Uterus (tissue), 4 donors: ENCODE results near the gene HOMER2. TPM values are rescaled to one million over a fixed set of nuclear protein-coding genes. Genes with fewer than 3 reads are reported as not detected.
"Not testable (repeated sequence)": the region's sequence is repeated elsewhere in the genome, so short reads cannot be mapped to it uniquely, and the experiment has no call there.

Experiments used
- DNase-seq, 2 donors: peaks; one replicate each; pipeline ENCODE4 v3.0.0-alpha.2; 2019 to 2020
- H3K27ac ChIP-seq, 2 donors: fragments of 200-600 bp; sonication (generic); 1 replicate in 1 of 2; 2 replicates in 1 of 2; pipeline ENCODE4 v1.5.1; 2016 to 2018
- H3K27me3 ChIP-seq, 2 donors: fragments of 200-600 bp; sonication (generic); one replicate each; pipeline ENCODE4 v1.5.1; 2018 to 2019; ENCODE audit warnings: control low read depth in 1 of 2
- H3K36me3 ChIP-seq, 2 donors: fragments of 200-600 bp; sonication (generic); one replicate each; pipeline ENCODE4 v1.5.1; 2019; ENCODE audit warnings: control low read depth in 1 of 2
- H3K4me1 ChIP-seq, 2 donors: fragments of 200-600 bp; sonication (generic); one replicate each; pipeline ENCODE4 v1.5.1; 2018 to 2019; ENCODE audit warnings: control low read depth in 1 of 2
- H3K4me3 ChIP-seq, 2 donors: fragments of 200-600 bp; sonication (generic); 1 replicate in 1 of 2; 2 replicates in 1 of 2; pipeline ENCODE4 v1.5.1; 2018 to 2019; ENCODE audit warnings: mild to moderate bottlenecking in 1 of 2
- H3K9me3 ChIP-seq, 2 donors: fragments of 200-600 bp; sonication (generic); one replicate each; pipeline ENCODE4 v1.5.1; 2019; ENCODE audit warnings: control low read depth in 1 of 2
- CTCF ChIP-seq, 4 experiments: fragments of 200-600 bp in 2 of 4; fragments of 450-650 bp in 2 of 4; sonication (generic) in 2 of 4; IDR thresholded peaks; one replicate each; pipeline ENCODE4 v1.5.1; 2016 to 2019; ENCODE audit warnings: antibody characterized with exemption in 4 of 4, mild to moderate bottlenecking in 2 of 4, moderate library complexity in 1 of 4
- POLR2A ChIP-seq, 2 donors: fragments of 450-650 bp; IDR thresholded peaks; one replicate each; pipeline ENCODE4 v1.6.1; 2016; ENCODE audit warnings: antibody characterized with exemption in 2 of 2, mild to moderate bottlenecking in 1 of 2, moderate library complexity in 1 of 2
- intact Hi-C: fragments of 100-400 bp; cut with DNase I; formaldehyde crosslinking; loops from one replicate; pipeline ENCODE4 v1.15.1; 2023; ENCODE audit warnings: low total_unique reads
- total RNA-seq, 4 donors: library from RNA; depleted of rRNA in 3 of 4; stranded (reverse); fragments of >200 nt in 3 of 4; gene quantifications; one replicate each; pipeline versions ENCODE4 v1.1.0 to v1.2.4, GENCODE V29; 2014 to 2023
- donor health status: DM: yes; HTN: yes; CAD: no.

The HOMER2 gene
- total RNA-seq, 4 donors from 2014 or later, result 5.1 to 50.0 (median 10.6) TPM

- H3K4me3 ChIP-seq, result no peak overlapping the region
- no peaks in the 10 kb centered on the region for H3K9me3 ChIP-seq
- H3K36me3 ChIP-seq, result no peaks in the 10 kb centered on the region
- intact Hi-C loops, result no loop called here
- no peak overlapping the region for H3K27ac ChIP-seq
- no peak for DNase-seq
- no peaks in the 10 kb centered on the region for H3K4me1 ChIP-seq
- no peaks in the 10 kb centered on the region for H3K27me3 ChIP-seq
- TF ChIP-seq POLR2A (IDR thresholded peaks at IDR 0.05), result no peak
- TF ChIP-seq CTCF (IDR thresholded peaks at IDR 0.05), result no peak
Observed at GRCh38 chr15:82945326-82945725, 7.2 kb downstream of the HOMER2 start.

GRCh38 chr15:82944821-82945220, 7.7 kb downstream of the HOMER2 start:
- Histone ChIP-seq H3K4me1 (no peaks in the 10 kb centered on the region), H3K9me3 (no peaks in the 10 kb centered on the region), H3K4me3 (no peak overlapping the region), H3K27ac (no peak overlapping the region), H3K36me3 (no peaks in the 10 kb centered on the region), H3K27me3 (no peaks in the 10 kb centered on the region)
- DNase-seq, result no peak
- TF ChIP-seq CTCF (IDR thresholded peaks at IDR 0.05) (no peak), POLR2A (IDR thresholded peaks at IDR 0.05) (no peak)
- intact Hi-C loops, result no loop called here

- no peak for TF ChIP-seq POLR2A (IDR thresholded peaks at IDR 0.05)
- no peak for TF ChIP-seq CTCF (IDR thresholded peaks at IDR 0.05)
- no peaks in the 10 kb centered on the region for H3K4me1 ChIP-seq
- H3K9me3 ChIP-seq, result no peaks in the 10 kb centered on the region
- H3K36me3 ChIP-seq, result no peaks in the 10 kb centered on the region
- no peak overlapping the region for H3K4me3 ChIP-seq
- no peak overlapping the region for H3K27ac ChIP-seq
- no peaks in the 10 kb centered on the region for H3K27me3 ChIP-seq
- intact Hi-C loops, result no loop called here
- no peak for DNase-seq
Observed at GRCh38 chr15:82944056-82944455, 8.5 kb downstream of the HOMER2 start.

- intact Hi-C loops, result no loop called here
- no peak for DNase-seq
- TF ChIP-seq CTCF (IDR thresholded peaks at IDR 0.05) (no peak), POLR2A (IDR thresholded peaks at IDR 0.05) (no peak)
- no peak overlapping the region for H3K4me3 ChIP-seq
- H3K36me3 ChIP-seq, result no peaks in the 10 kb centered on the region
- H3K27me3 ChIP-seq, result no peaks in the 10 kb centered on the region
- no peaks in the 10 kb centered on the region for H3K4me1 ChIP-seq
- H3K9me3 ChIP-seq, result no peaks in the 10 kb centered on the region
- no peak overlapping the region for H3K27ac ChIP-seq
Observed at GRCh38 chr15:82943176-82943575, 9.3 kb downstream of the HOMER2 start.

GRCh38 chr15:82942691-82943090, 9.8 kb downstream of the HOMER2 start:
- no peak for DNase-seq
- TF ChIP-seq POLR2A (IDR thresholded peaks at IDR 0.05) (no peak), CTCF (IDR thresholded peaks at IDR 0.05) (no peak)
- H3K4me1 ChIP-seq, result no peaks in the 10 kb centered on the region
- no peak overlapping the region for H3K4me3 ChIP-seq
- H3K36me3 ChIP-seq, result no peaks in the 10 kb centered on the region
- no peak overlapping the region for H3K27ac ChIP-seq
- no peaks in the 10 kb centered on the region for H3K9me3 ChIP-seq
- intact Hi-C loops, result no loop called here
- H3K27me3 ChIP-seq, result no peaks in the 10 kb centered on the region

- H3K4me3 ChIP-seq, H3K9me3 ChIP-seq, H3K27ac ChIP-seq, H3K36me3 ChIP-seq, H3K4me1 ChIP-seq, H3K27me3 ChIP-seq, intact Hi-C loops, DNase-seq: not testable (repeated sequence)
Observed at GRCh38 chr15:82939678-82940077, 12.8 kb downstream of the HOMER2 start.
